IMR-90 (cell line): ENCODE data around the gene TAF7. TPM values are rescaled to one million over a fixed set of nuclear protein-coding genes. Genes with fewer than 3 reads are reported as not detected.

ENCODE experiments used
- ATAC-seq: fragments of 200-7000 bp; cut with Tn5 transposase; 2 replicates; pipeline ENCODE4 v1.9.1; 2020; ENCODE audit warnings: low read depth, mild to moderate bottlenecking, moderate library complexity
- BruUV-seq: library from RNA; stranded (reverse); fragments of 400-500 nt; replicated peaks from 2 replicates; lab custom pipeline; 2021; lab: Mats Ljungman, UMichigan
- CTCF ChIA-PET: fragments of 300-600 bp; formaldehyde crosslinking; extraction: SDS; loops from one replicate; lab custom pipeline; 2021; ENCODE audit warnings: antibody characterized with exemption; lab: Yijun Ruan, JAX
- POLR2A ChIA-PET: fragments of 300-600 bp; sonication (Branson Sonifier 250); formaldehyde crosslinking; loops from one replicate; lab custom pipeline; 2022; ENCODE audit warnings: antibody characterized with exemption; ENCODE audit not compliant: unreplicated experiment; lab: Charles Lee
- DNase-seq: peaks from one replicate; pipeline ENCODE4 v3.0.0; 2013
- H2AFZ ChIP-seq: replicated peaks from 2 replicates; pipeline ENCODE3; 2013; ENCODE audit warnings: low read length, mild to moderate bottlenecking; ENCODE audit not compliant: poor library complexity
- H2AK5ac ChIP-seq: 2 replicates; pipeline ENCODE4 v1.6.1; 2013; ENCODE audit warnings: low read depth, low read length, inconsistent platforms
- H2AK9ac ChIP-seq: replicated peaks from 2 replicates; pipeline ENCODE3; 2013; ENCODE audit warnings: mild to moderate bottlenecking, low read depth, low read length, moderate library complexity; ENCODE audit not compliant: poor library complexity
- H2BK120ac ChIP-seq: 2 replicates; pipeline ENCODE4 v1.6.1; 2013; ENCODE audit warnings: low read depth, low read length, inconsistent platforms
- H2BK15ac ChIP-seq: 3 replicates; pipeline ENCODE4 v1.6.1; 2013; ENCODE audit warnings: low read depth, low read length, inconsistent platforms
- H2BK20ac ChIP-seq: 2 replicates; pipeline ENCODE4 v1.6.1; 2013; ENCODE audit warnings: low read depth, mild to moderate bottlenecking, inconsistent platforms, low read length, moderate library complexity
- H2BK5ac ChIP-seq: 2 replicates; pipeline ENCODE4 v1.6.1; 2013; ENCODE audit warnings: mild to moderate bottlenecking, low read depth, low read length, inconsistent platforms; ENCODE audit not compliant: poor library complexity, severe bottlenecking
- H3K14ac ChIP-seq: replicated peaks from 2 replicates; pipeline ENCODE4 v1.6.1; 2013; ENCODE audit warnings: low read depth, low read length, inconsistent platforms
- H3K18ac ChIP-seq: 2 replicates; pipeline ENCODE4 v1.6.1; 2013; ENCODE audit warnings: low read depth, low read length, control low read depth
- H3K23ac ChIP-seq: 2 replicates; pipeline ENCODE4 v1.6.1; 2013; ENCODE audit warnings: low read depth, low read length, inconsistent platforms
- H3K27ac ChIP-seq: 2 replicates; pipeline ENCODE4 v1.5.1; 2013; ENCODE audit warnings: mild to moderate bottlenecking, control low read depth, low read length; ENCODE audit not compliant: insufficient read depth
- H3K27me3 ChIP-seq: 2 replicates; pipeline ENCODE4 v1.6.1; 2013; ENCODE audit warnings: low read length; ENCODE audit not compliant: control insufficient read depth, insufficient read depth
- H3K36me3 ChIP-seq: 2 replicates; pipeline ENCODE4 v1.6.1; 2013; ENCODE audit warnings: low read length, mixed read lengths; ENCODE audit not compliant: control insufficient read depth, insufficient read depth
- H3K4ac ChIP-seq: 2 replicates; pipeline ENCODE4 v1.6.1; 2013; ENCODE audit warnings: low read depth, low read length, inconsistent platforms
- H3K4me1 ChIP-seq: 2 replicates; pipeline ENCODE4 v1.6.1; 2013; ENCODE audit warnings: low read length, mixed read lengths; ENCODE audit not compliant: control insufficient read depth, insufficient read depth
- H3K4me2 ChIP-seq: 2 replicates; pipeline ENCODE4 v1.6.1; 2013; ENCODE audit warnings: low read depth, mild to moderate bottlenecking, control low read depth, low read length, moderate library complexity
- H3K4me3 ChIP-seq: 2 replicates; pipeline ENCODE4 v1.5.1; 2013; ENCODE audit warnings: low read depth, mild to moderate bottlenecking, control low read depth, low read length, moderate library complexity; ENCODE audit not compliant: insufficient read depth
- H3K56ac ChIP-seq: 2 replicates; pipeline ENCODE4 v1.6.1; 2013; ENCODE audit warnings: low read length, inconsistent platforms; ENCODE audit not compliant: insufficient read depth; ENCODE audit errors: extremely low read depth
- H3K79me1 ChIP-seq, 2 experiments: 2 replicates each; pipeline ENCODE4 v1.6.1; 2013; ENCODE audit warnings: low read length in 2 of 2, inconsistent platforms in 1 of 2, low read depth in 1 of 2
- H3K9ac ChIP-seq: 2 replicates; pipeline ENCODE4 v1.6.1; 2013; ENCODE audit warnings: low read depth, low read length, control low read depth
- H3K9me1 ChIP-seq: 2 replicates; pipeline ENCODE4 v1.6.1; 2013; ENCODE audit warnings: low read length, inconsistent platforms; ENCODE audit not compliant: insufficient read depth
- H3K9me3 ChIP-seq: 2 replicates; pipeline ENCODE4 v1.6.1; 2013; ENCODE audit warnings: low read length; ENCODE audit not compliant: control insufficient read depth, insufficient read depth
- H4K20me1 ChIP-seq: 2 replicates; pipeline ENCODE4 v1.6.1; 2013; ENCODE audit warnings: low read length, inconsistent platforms; ENCODE audit not compliant: insufficient read depth
- H4K5ac ChIP-seq: 2 replicates; pipeline ENCODE4 v1.6.1; 2013; ENCODE audit warnings: mild to moderate bottlenecking, low read depth, low read length, control low read depth
- H4K8ac ChIP-seq, 2 experiments: 2 replicates each; pipeline ENCODE4 v1.6.1; 2013; ENCODE audit warnings: low read depth in 2 of 2, low read length in 2 of 2, control low read depth in 1 of 2, inconsistent platforms in 1 of 2
- H4K91ac ChIP-seq: 2 replicates; pipeline ENCODE4 v1.6.1; 2013; ENCODE audit warnings: low read depth, low read length, inconsistent platforms; ENCODE audit not compliant: insufficient read depth
- NFE2L2 ChIP-seq: fragments of 150-350 bp; IDR thresholded peaks from 2 replicates; pipeline ENCODE4 v1.6.1; 2016; ENCODE audit warnings: low read depth, mild to moderate bottlenecking, low read length
- RFX5 ChIP-seq: IDR thresholded peaks from 2 replicates; pipeline ENCODE4 v1.8.0; 2012; ENCODE audit warnings: low read depth, mild to moderate bottlenecking, low read length, moderate library complexity
- WGBS, 2 experiments: methylation state at CpG; one replicate each; pipeline versions ENCODE4 v1.1.5 to v1.1.7; 2013; ENCODE audit warnings: missing lambda C conversion rate in 2 of 2; ENCODE audit not compliant: insufficient read length in 1 of 2; ENCODE audit errors: extremely low coverage in 2 of 2; 5-methylcytosine and 5-hydroxymethylcytosine counted together
- dilution Hi-C: fragments of 300-500 bp; cut with HindIII; formaldehyde crosslinking; loops from one replicate; pipeline ENCODE4 v1.14.3; 2018; ENCODE audit warnings: low sequenced_read_pairs; ENCODE audit not compliant: unreplicated experiment
- in situ Hi-C: fragments of 300-500 bp; cut with MboI; formaldehyde crosslinking; loops from 3 replicates; pipeline ENCODE4 v1.14.3; 2019; ENCODE audit warnings: low sequenced_read_pairs, inconsistent platforms, mixed read lengths
- intact Hi-C: fragments of 100-400 bp; cut with micrococcal nuclease; formaldehyde crosslinking; loops from 2 replicates; pipeline ENCODE4 v1.10.0; 2022
- polyA plus RNA-seq, 3 experiments: library from polyadenylated mRNA; depleted of rRNA; stranded (reverse); fragments of >200 nt; gene quantifications; 2 replicates each; pipeline ENCODE4 v1.2.3, GENCODE V29; 2012; ENCODE audit warnings: low replicate concordance in 1 of 3
- total RNA-seq: library from RNA; depleted of rRNA; stranded (reverse); fragments of >200 nt; gene quantifications from 2 replicates; pipeline ENCODE4 v1.2.3, GENCODE V29; 2012; rRNA removed

TAF7 gene
- total and polyA plus RNA-seq, 2 of the 4 experiments (the other 2 are of a cell fraction) = 45.7 to 51.8 TPM

GRCh38 chr5:141269195-141269594, 51.4 kb downstream of the TAF7 start:
- POLR2A ChIA-PET = no interaction called here
- H3K4me3 ChIP-seq = no peak overlapping the region
- H3K9me1 ChIP-seq = no peaks in the 10 kb centered on the region
- H3K79me1 ChIP-seq = no peaks in the 10 kb centered on the region
- no peak overlapping the region for H4K5ac ChIP-seq
- H3K9me3 ChIP-seq = peaks cover 47% of the 10 kb centered on the region
- ATAC-seq (no peak), DNase-seq (no peak)
- CTCF ChIA-PET = no interaction called here
- H3K18ac ChIP-seq = no peak overlapping the region
- H2BK15ac ChIP-seq = no peak overlapping the region
- no peak overlapping the region for H3K23ac ChIP-seq
- H3K56ac ChIP-seq = no peak overlapping the region
- no peak overlapping the region for H3K4me2 ChIP-seq
- intact Hi-C loops (no loop called here), in situ Hi-C loops (no loop called here), dilution Hi-C loops (no loop called here)
- no peak overlapping the region for H3K4ac ChIP-seq
- no peak overlapping the region for H3K14ac ChIP-seq
- no peak overlapping the region for H4K8ac ChIP-seq
- H2BK120ac ChIP-seq = no peak overlapping the region
- H2AK5ac ChIP-seq = no peak overlapping the region
- no peak overlapping the region for H2BK20ac ChIP-seq
- no peak overlapping the region for H2BK5ac ChIP-seq
- no peak overlapping the region for H3K27ac ChIP-seq
- H3K36me3 ChIP-seq = no peaks in the 10 kb centered on the region
- TF ChIP-seq RFX5 (no peak), NFE2L2 (peak; percentile 85)
- no TSS peak for BruUV-seq
- H3K27me3 ChIP-seq = no peaks in the 10 kb centered on the region
- no peak overlapping the region for H2AK9ac ChIP-seq
- no peak overlapping the region for H4K91ac ChIP-seq
- no peak overlapping the region for H2AFZ ChIP-seq
- no peaks in the 10 kb centered on the region for H4K20me1 ChIP-seq
- H3K4me1 ChIP-seq = no peaks in the 10 kb centered on the region
- no peak overlapping the region for H3K9ac ChIP-seq
- no CpG with 5 or more reads among the region's 4 CpGs for WGBS, 2 experiments

Other genes starting within 250 kb of the TAF7 start
Only the 30 nearest of the 38 such genes appear.
- 0.18 and 0.28 TPM in 2 replicates for gene PCDHB7, start 148.1 kb downstream of the TAF7 start, total RNA-seq
- gene PCDHB7, start 148.1 kb downstream of the TAF7 start, polyA plus RNA-seq (2012; rRNA removed) = 0.27 and 0.38 TPM in 2 replicates
- 0.18 and 0.28 TPM in 2 replicates for gene PCDHB8, start 143.0 kb downstream of the TAF7 start, total RNA-seq
- 0.03 and 0.07 TPM in 2 replicates for gene PCDHB8, start 143.0 kb downstream of the TAF7 start, polyA plus RNA-seq (2012; rRNA removed)
- 0.18 and 0.56 TPM in 2 replicates for gene PCDHB16, start 138.4 kb downstream of the TAF7 start, total RNA-seq
- gene PCDHB16, start 138.4 kb downstream of the TAF7 start, polyA plus RNA-seq (2012; rRNA removed) = 0.36 and 0.93 TPM in 2 replicates
- gene PCDHB9, start 133.6 kb downstream of the TAF7 start, total RNA-seq = under 0.01 and 0.18 TPM in 2 replicates
- gene PCDHB9, start 133.6 kb downstream of the TAF7 start, polyA plus RNA-seq (2012; rRNA removed) = 0.10 and 0.24 TPM in 2 replicates
- gene PCDHB10, start 128.4 kb downstream of the TAF7 start, total RNA-seq = under 0.01 and 0.18 TPM in 2 replicates
- gene PCDHB10, start 128.4 kb downstream of the TAF7 start, polyA plus RNA-seq (2012; rRNA removed) = 0.19 and 0.22 TPM in 2 replicates
- under 0.01 TPM in 2 replicates for gene PCDHB11, start 121.2 kb downstream of the TAF7 start, total RNA-seq
- 0.05 TPM in 1 of 2 replicates, not detected in the other for gene PCDHB11, start 121.2 kb downstream of the TAF7 start, polyA plus RNA-seq (2012; rRNA removed)
- under 0.01 and 0.18 TPM in 2 replicates for gene PCDHB12, start 112.1 kb downstream of the TAF7 start, total RNA-seq
- 0.09 and 0.13 TPM in 2 replicates for gene PCDHB12, start 112.1 kb downstream of the TAF7 start, polyA plus RNA-seq (2012; rRNA removed)
- gene PCDHB13, start 106.9 kb downstream of the TAF7 start, total RNA-seq = 0.18 and 0.28 TPM in 2 replicates
- 0.26 and 0.27 TPM in 2 replicates for gene PCDHB13, start 106.9 kb downstream of the TAF7 start, polyA plus RNA-seq (2012; rRNA removed)
- 0.18 and 0.28 TPM in 2 replicates for gene PCDHB14, start 97.4 kb downstream of the TAF7 start, total RNA-seq
- 0.36 and 0.39 TPM in 2 replicates for gene PCDHB14, start 97.4 kb downstream of the TAF7 start, polyA plus RNA-seq (2012; rRNA removed)
- gene PCDHB15, start 75.4 kb downstream of the TAF7 start, total RNA-seq = 0.18 and 0.28 TPM in 2 replicates
- 0.14 and 0.17 TPM in 2 replicates for gene PCDHB15, start 75.4 kb downstream of the TAF7 start, polyA plus RNA-seq (2012; rRNA removed)
- 0.28 TPM in 1 of 2 replicates, not detected in the other for gene SLC25A2, start 16.7 kb downstream of the TAF7 start, total RNA-seq
- not detected in 2 replicates for gene SLC25A2, start 16.7 kb downstream of the TAF7 start, polyA plus RNA-seq (2012; rRNA removed)
- 0.83 and 0.90 TPM in 2 replicates for gene PCDHGA1, start 9.7 kb upstream of the TAF7 start, total RNA-seq
- gene PCDHGA1, start 9.7 kb upstream of the TAF7 start, polyA plus RNA-seq (2012; rRNA removed) = 0.86 and 0.92 TPM in 2 replicates
- gene PCDHGA2, start 18.0 kb upstream of the TAF7 start, total RNA-seq = 3.3 and 3.4 TPM in 2 replicates
- gene PCDHGA2, start 18.0 kb upstream of the TAF7 start, polyA plus RNA-seq (2012; rRNA removed) = 3.6 and 4.0 TPM in 2 replicates
- gene PCDHGA3, start 23.0 kb upstream of the TAF7 start, total RNA-seq = 1.4 and 1.7 TPM in 2 replicates
- 1.6 and 1.8 TPM in 2 replicates for gene PCDHGA3, start 23.0 kb upstream of the TAF7 start, polyA plus RNA-seq (2012; rRNA removed)
- 3.3 and 3.6 TPM in 2 replicates for gene PCDHGB1, start 29.3 kb upstream of the TAF7 start, total RNA-seq
- gene PCDHGB1, start 29.3 kb upstream of the TAF7 start, polyA plus RNA-seq (2012; rRNA removed) = 1.9 TPM in 2 replicates
- gene PCDHGA4, start 34.2 kb upstream of the TAF7 start, total RNA-seq = 5.0 and 5.4 TPM in 2 replicates
- gene PCDHGA4, start 34.2 kb upstream of the TAF7 start, polyA plus RNA-seq (2012; rRNA removed) = 3.0 and 3.5 TPM in 2 replicates
- gene PCDHGB2, start 39.2 kb upstream of the TAF7 start, total RNA-seq = 2.8 and 3.0 TPM in 2 replicates
- 2.4 and 2.6 TPM in 2 replicates for gene PCDHGB2, start 39.2 kb upstream of the TAF7 start, polyA plus RNA-seq (2012; rRNA removed)
- 1.7 and 2.0 TPM in 2 replicates for gene PCDHGA5, start 43.4 kb upstream of the TAF7 start, total RNA-seq
- gene PCDHGA5, start 43.4 kb upstream of the TAF7 start, polyA plus RNA-seq (2012; rRNA removed) = 1.3 and 1.4 TPM in 2 replicates
- 5.9 and 6.7 TPM in 2 replicates for gene PCDHGB3, start 49.5 kb upstream of the TAF7 start, total RNA-seq
- 3.3 and 3.4 TPM in 2 replicates for gene PCDHGB3, start 49.5 kb upstream of the TAF7 start, polyA plus RNA-seq (2012; rRNA removed)
- gene PCDHGA6, start 53.1 kb upstream of the TAF7 start, total RNA-seq = 4.1 and 4.2 TPM in 2 replicates
- 4.7 TPM in 2 replicates for gene PCDHGA6, start 53.1 kb upstream of the TAF7 start, polyA plus RNA-seq (2012; rRNA removed)
- gene PCDHGA7, start 62.0 kb upstream of the TAF7 start, total RNA-seq = 3.3 and 3.4 TPM in 2 replicates
- gene PCDHGA7, start 62.0 kb upstream of the TAF7 start, polyA plus RNA-seq (2012; rRNA removed) = 3.1 and 3.2 TPM in 2 replicates
- 16.4 and 17.6 TPM in 2 replicates for gene PCDHGB4, start 66.9 kb upstream of the TAF7 start, total RNA-seq
- gene PCDHGB4, start 66.9 kb upstream of the TAF7 start, polyA plus RNA-seq (2012; rRNA removed) = 10.0 TPM in 2 replicates
- 2.0 and 2.2 TPM in 2 replicates for gene PCDHGA8, start 71.8 kb upstream of the TAF7 start, total RNA-seq
- 0.87 and 0.89 TPM in 2 replicates for gene PCDHGA8, start 71.8 kb upstream of the TAF7 start, polyA plus RNA-seq (2012; rRNA removed)
- gene PCDHGB5, start 77.2 kb upstream of the TAF7 start, total RNA-seq = 17.2 and 17.5 TPM in 2 replicates
- 20.0 and 21.1 TPM in 2 replicates for gene PCDHGB5, start 77.2 kb upstream of the TAF7 start, polyA plus RNA-seq (2012; rRNA removed)
- 3.9 and 4.5 TPM in 2 replicates for gene PCDHGA9, start 82.0 kb upstream of the TAF7 start, total RNA-seq
- gene PCDHGA9, start 82.0 kb upstream of the TAF7 start, polyA plus RNA-seq (2012; rRNA removed) = 1.5 and 1.8 TPM in 2 replicates
- gene PCDHGB6, start 87.2 kb upstream of the TAF7 start, total RNA-seq = 2.2 and 2.8 TPM in 2 replicates
- gene PCDHGB6, start 87.2 kb upstream of the TAF7 start, polyA plus RNA-seq (2012; rRNA removed) = 1.4 and 1.5 TPM in 2 replicates
- gene PCDHGA10, start 92.2 kb upstream of the TAF7 start, total RNA-seq = 6.6 and 6.9 TPM in 2 replicates
- 3.4 TPM in 2 replicates for gene PCDHGA10, start 92.2 kb upstream of the TAF7 start, polyA plus RNA-seq (2012; rRNA removed)
- gene PCDHGB7, start 96.9 kb upstream of the TAF7 start, total RNA-seq = 5.8 and 6.3 TPM in 2 replicates
- gene PCDHGB7, start 96.9 kb upstream of the TAF7 start, polyA plus RNA-seq (2012; rRNA removed) = 7.4 and 8.1 TPM in 2 replicates
- gene PCDHGA11, start 100.3 kb upstream of the TAF7 start, total RNA-seq = 5.4 and 5.8 TPM in 2 replicates
- gene PCDHGA11, start 100.3 kb upstream of the TAF7 start, polyA plus RNA-seq (2012; rRNA removed) = 6.9 and 7.5 TPM in 2 replicates
- 8.8 and 9.7 TPM in 2 replicates for gene PCDHGA12, start 109.7 kb upstream of the TAF7 start, total RNA-seq
- gene PCDHGA12, start 109.7 kb upstream of the TAF7 start, polyA plus RNA-seq (2012; rRNA removed) = 7.9 and 9.2 TPM in 2 replicates